Activated T-cell treated with anti-CD3 and anti-CD28 coated beads, Interleukin-2, amount 50 U/mL, for 1 hour (primary cell): ENCODE measurements around the gene PTOV1.
A peak's percentile ranks its signal among the peaks of the same experiment; 100 is the strongest.

Experiments used
- DNase-seq: peaks from one replicate; pipeline ENCODE4 v3.0.0-alpha.2; 2020

The PTOV1 gene

DNA sequence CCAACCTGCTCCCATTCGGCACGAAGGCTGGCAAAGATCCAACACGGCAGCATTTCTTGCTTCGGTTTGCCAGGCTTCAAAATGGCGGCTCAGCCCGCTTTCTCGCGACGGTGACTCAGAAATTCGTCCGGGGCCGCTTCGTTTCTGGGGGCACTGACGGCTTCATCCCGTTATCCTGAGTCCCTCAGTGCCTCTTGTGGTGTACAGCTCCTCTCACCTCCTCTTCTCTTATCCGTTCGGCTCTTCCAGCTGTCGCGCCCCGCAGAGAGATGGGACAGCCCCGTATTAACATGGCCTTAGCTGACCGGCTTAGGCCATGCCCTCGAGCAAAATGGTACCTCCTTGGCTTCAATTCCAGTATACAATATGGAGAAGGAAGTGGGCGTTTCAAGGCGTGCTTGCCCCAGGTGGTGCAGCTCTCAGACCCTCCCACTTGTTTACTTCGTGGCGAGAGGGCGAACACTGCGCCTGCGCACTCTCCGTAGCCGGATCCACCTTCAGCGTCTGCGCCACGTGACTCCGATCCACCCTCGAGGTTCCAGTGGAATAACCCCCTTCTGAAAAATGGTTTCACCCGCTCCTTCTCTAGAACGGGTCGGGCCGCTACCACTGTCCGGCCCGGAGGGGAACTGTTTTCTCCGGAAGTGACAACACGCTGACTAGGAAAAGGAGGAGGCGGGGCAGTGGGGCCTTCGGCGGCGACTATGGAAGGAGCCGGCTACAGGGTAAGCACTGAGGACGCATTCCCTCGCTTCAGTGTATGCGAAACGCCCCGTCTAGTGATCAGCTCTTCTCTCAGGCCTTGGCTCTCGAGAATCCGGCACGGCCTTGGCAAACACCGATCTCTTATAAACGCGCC, 26.3 kb downstream of the PTOV1 start, which contains the start of the genes AKT1S1 and TBC1D17:
AKT1S1 (minus strand) TSS at position 336 of the 859 bp plus-strand sequence. CDS start 4,060 bp downstream, outside the sequence.
TBC1D17 (plus strand) TSS at position 683 of the 859 bp plus-strand sequence; CDS start at position 705, 22 bp downstream.
- DNase-seq = peak; percentile 95

DNA sequence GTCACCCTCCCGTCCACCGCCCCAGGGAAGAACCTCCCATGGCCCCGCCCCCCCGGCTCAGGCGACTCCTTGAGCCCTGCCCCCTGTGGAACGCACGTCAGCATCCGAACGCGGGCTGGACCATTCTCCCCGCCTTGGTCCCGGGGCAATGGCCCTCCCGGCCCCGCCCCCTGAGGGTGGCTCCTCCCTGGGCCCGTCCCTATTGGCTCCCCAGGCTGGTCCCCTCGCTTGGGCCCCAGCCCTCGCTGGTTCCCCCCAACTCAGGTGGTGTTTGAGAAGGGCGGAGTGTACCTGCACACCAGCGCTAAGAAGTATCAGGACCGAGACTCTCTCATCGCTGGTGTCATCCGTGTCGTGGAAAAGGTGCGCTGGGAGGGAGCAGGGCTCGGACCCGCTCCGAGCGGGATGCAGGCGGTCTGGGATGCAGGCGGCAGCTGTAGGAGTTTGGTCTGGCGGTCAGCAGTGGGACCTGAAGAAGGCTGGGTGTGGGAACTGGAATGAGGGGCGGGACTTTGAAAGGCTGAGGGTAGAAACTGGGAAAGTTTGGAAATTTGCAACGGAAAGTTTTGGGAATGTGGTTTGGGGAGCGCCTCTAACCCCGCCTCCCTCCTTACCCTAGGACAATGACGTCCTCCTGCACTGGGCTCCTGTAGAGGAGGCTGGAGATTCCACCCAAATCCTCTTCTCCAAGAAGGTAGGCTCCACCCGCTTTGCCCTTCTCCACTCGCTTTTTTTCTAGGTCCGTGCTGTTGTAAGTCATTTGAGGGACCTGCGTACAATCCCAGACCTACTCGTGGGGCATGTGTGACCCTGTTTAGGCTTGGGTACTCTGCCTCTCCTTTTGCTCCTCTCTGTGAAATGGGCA, 27.2 kb downstream of the PTOV1 start:
- peak; percentile 97 for DNase-seq

DNA sequence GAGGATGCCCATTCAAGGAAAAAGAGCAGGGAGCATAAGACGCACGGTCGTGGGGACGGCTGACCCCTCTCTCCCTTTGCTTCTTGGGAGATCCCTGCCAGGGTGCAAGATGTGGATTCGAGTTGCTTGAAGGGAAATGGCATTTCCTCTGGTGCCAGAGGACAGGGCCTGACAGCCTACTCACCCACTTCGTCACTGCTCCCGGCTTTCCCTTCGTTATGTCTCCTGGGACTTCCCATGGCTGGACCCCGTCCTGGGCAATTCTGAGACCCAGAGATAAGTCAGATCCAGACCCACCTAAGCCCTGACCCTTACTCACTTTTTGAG, 27.7 kb downstream of the PTOV1 start:
- DNase-seq = no peak

DNA sequence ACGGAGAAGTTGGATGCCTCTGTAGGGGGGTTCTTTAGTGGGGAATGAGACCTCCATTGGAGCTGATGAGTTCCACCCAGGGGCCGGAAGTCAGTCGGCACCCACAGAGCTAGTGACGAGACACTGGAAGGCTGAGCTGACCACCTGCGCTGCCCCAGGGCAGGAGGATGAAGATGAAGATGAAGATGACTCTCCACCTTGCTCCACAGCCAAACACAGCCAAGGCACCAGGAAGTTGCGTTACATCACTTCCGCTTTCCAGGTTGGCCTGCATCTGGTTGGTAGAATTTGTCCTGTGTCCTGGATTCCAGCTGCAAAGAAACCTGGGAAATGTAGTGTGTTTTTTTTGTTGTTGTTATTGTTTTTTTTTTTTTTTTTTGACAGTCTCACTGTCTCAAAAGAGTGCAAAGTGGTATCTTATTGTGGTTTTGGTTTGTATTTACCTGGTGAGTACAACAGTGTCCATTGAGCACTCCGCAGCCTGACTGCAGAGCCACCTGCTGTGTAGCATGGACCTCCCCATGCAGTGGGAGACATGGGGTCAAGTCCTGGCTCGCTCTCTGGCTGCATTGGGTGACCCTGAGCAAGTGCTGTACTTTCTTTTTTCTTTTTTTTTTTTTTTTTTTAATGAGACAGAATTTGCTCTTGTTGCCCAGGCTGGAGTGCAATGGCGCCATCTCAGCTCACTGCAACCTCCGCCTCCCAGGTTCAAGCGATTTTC, 28.4 kb downstream of the PTOV1 start:
- DNase-seq = no peak

DNA sequence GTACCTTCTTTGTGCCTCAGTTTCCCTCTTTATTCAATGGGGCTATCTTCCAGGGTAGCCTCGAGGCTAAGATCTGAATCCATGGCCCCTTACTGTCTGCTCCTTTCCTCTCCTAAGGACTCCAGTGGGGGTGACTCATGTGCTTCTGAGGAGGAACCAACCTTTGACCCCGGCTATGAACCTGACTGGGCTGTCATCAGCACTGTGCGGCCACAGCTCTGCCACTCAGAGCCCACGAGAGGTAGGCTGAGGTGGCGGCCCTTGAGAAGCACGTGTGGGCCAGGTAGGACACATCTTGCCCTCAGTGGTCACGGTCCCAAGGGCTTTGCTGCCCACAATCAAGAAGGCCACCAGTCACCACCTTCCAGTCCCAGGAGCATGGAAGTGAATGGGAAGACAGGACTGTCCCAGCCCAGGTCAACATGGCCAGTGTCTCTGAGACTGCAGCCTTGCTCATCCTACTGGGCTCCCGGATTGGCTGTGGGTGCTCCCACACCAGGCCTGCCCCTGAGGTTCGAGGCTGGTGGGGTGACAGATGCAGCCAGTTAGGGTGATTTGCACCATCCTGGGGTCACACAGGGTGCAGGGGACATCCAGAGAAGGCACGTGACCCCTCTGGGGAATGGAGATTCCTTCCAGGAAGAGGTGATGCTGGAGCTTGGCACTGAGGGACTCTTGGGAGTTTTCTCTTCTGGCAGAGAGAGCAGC, 29.4 kb downstream of the PTOV1 start:
- DNase-seq = no peak

DNA sequence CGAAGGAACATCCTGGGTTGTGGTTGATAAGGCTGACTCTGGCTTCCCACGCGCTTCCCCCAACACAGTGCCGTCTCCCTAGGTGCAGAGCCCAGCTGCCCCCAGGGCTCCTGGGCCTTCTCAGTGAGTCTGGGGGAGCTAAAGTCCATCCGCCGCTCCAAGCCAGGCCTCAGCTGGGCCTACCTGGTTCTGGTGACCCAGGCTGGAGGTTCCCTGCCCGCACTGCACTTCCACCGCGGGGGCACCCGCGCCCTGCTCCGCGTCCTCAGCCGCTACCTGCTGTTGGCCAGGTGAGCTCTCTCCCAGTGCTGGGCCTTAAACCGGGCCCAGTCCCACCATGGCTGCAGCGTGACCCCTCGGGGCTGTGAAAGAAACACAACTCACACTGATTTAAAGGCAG, 30.2 kb downstream of the PTOV1 start:
- DNase-seq = no peak

DNA sequence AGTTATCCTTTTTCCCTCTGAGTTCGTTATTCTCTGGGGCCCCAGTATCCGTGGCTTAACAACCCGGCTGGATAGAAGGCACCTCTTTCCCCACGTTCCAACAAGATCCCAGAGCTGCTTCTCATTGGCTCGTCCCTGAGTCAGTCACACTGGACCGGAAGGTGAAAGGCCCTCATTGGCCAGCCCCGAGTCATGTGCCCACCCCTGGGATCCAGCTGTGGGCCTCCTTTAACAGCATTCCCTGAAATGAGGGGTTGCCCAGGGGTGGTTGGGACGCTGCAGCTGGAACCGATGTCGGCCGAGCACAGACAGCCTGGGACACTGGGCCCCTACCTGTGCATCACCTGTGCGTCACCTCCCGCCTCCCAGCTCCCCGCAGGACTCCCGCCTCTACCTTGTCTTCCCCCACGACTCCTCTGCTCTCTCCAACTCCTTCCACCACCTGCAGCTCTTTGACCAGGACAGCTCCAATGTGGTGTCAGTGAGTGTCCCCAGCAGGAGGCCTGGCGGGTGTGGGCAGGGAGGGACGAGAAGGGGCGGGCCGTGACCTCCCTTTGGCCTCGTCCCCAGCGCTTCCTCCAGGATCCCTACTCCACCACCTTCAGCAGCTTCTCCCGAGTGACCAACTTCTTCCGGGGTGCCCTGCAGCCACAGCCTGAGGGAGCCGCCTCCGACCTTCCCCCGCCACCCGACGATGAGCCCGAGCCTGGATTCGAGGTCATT, 30.9 kb downstream of the PTOV1 start:
- DNase-seq = no peak

DNA sequence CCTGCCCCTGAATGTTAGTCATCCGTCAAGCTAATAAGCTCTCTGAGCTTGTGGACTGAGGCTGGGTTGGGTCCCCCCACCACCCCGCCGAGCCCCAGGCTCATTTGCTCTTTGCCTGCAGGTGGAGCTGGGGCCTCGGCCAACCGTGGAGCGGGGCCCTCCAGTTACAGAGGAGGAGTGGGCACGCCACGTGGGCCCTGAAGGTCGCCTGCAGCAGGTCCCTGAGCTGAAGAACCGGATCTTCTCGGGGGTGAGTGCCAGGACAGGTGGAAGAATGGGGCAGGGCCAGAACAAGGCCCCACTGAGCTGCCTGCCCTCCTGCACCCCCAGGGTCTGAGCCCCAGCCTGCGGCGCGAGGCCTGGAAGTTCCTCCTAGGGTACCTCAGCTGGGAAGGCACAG, 31.7 kb downstream of the PTOV1 start:
- DNase-seq = no peak

DNA sequence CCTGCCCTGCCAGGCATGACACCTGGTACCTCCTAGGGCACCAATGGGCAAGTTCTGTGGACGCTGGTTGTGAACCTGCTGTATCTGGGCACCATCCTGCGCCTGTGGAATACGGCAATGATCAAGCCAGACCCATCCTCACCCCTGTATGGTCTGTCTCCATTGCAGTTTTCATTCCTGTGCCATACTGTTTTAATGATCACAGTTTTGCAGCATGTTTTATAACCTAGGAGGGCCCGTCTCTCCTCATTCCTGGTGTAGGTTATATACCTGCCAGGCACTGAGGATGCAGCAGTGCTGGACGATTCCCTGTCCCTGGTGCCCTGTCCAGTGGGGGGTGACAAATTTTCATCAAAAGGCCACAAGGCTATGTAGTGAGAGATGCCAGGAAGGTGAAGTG, 32.1 kb downstream of the PTOV1 start:
- no peak for DNase-seq

DNA sequence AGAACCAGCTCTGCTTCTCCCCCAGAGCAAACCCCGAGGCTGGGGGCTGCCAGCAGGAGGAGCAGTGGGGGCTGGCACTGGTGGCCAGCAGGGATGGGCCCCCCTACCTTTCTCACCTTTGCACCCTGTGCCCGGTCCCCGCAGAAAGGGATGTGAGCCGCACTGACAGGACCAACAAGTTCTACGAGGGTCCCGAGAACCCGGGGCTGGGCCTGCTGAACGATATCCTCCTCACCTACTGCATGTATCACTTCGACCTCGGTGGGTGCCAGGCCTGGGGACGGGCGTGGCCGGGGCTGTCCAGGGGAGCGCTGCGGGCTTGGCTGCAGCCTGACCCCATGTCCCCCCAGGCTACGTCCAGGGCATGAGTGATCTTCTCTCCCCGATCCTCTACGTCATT, 33.1 kb downstream of the PTOV1 start:
- no peak for DNase-seq

DNA sequence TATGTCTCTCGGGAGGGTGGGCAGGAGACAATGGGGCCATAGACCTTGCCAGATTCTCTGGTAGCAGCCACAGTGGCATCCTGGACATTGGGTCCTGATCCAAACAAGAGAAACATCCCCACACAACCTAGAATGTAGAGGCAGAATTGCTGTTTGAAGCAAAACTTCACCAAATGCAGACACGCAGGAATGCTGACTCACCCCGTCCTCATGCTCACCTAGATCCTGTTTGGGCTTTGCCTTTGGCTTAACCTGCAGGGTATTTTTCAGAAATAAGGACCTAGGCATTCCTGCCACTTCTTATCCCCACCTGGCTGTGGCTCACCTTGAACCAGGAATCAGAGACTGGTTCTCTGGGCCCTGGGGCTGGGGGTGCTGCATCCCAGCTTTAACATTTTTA, 33.8 kb downstream of the PTOV1 start:
- no peak for DNase-seq

DNA sequence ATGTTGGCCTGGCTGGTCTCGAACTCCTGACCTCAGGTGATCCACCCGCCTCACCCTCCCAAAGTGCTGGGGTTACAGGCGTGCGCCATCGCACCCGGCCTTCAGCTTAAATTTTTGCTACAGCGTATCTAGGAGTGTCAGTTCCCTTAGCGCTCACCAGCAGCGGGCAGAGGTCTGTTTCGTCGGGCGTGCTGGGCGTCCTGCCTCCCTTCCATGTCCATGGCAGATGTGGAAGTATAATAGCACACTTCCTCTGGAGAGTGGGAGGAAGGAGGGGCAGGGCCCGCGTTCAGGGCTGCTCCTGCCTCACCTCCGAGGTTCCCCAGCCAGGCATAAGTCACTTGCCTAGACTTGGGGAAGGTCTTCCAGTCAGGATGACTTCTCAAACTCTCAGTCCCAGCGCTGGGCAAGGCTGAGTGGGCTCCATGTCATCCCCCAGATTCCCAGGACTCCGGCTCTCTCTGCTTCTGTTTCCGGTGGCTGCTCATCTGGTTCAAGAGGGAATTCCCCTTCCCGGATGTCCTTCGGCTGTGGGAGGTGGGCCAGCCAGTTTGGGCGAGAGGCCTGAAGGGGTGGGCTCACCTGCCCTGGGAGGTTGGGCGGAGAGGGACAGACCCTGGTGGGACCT, 36.2 kb downstream of the PTOV1 start:
- DNase-seq = no peak

DNA sequence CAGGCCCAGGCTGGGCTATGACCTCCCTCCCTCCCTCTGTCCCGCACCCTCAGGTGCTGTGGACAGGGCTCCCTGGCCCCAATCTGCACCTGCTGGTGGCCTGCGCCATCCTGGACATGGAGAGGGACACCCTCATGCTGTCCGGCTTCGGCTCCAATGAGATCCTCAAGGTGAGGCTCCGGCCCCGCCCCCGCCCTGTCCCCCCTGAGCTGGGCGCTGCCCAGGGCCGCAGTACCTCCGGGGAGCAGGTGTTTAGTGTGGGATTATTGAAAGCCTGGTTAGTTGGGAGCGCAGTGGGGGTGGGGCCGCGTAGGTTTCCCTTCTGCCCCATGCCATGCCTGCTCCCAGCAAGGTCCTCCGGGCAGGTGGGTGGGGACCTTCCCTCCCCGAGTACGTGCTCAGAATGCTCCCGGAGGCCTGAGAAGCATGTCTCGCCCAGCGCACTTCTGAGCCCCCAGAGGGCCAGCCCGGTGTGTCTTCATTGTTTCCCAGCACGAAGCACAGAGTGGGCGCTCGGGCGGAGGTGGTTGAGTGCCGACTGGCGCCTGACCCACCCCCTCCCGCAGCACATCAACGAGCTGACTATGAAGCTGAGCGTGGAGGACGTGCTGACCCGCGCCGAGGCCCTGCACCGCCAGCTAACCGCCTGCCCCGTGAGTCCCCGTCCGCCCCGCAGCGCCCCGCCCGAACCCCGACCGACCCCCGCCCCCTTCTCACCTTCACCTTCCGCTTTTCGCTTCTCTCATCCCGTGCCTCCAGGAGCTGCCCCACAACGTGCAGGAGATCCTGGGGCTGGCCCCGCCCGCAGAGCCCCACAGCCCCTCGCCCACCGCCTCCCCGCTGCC, 36.9 kb downstream of the PTOV1 start:
- DNase-seq = no peak

DNA sequence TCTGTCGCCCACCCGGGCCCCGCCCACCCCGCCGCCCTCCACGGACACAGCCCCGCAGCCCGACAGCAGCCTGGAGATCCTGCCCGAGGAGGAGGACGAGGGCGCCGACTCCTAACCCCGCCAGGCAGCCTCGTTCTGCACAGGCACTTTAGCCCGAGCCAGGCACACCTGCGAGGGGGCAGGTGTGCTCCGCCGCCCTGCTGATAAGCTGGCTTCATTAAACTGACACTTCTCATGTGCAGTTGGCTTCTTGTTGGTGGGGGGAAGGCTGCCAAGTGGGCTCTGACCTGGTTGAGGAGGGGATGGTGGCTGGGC, 37.5 kb downstream of the PTOV1 start:
- no peak for DNase-seq

DNA sequence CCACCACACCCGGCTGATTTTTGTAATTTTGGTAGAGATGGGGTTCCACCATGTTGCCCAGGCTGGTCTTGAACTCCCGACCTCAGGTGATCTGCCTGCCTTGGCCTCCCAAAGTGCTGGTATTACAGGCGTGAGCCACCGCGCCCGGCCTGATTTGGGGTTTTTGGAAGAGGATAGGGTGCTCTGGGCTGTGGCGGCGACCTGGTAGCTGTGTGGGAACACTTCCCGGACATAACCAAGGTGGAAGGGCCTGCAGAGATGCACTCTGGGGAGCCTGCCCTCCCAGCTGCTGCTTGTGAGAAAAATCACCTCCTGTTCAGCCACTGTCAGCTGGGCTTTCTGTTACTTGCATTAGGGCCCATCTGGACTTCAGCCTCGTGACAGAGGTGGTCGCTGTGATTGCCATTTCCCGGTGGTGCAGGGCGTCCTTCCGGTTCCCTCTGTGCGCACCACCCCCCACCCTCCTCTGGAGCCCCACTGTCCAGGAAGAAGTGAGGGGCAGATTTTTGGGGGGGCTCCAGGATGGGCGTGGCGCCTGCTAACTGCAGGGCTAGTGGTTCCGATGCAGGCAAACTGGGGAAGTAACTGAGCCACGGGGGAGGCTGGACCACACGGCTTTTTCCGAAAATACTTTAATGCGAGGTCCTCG, 38.2 kb downstream of the PTOV1 start:
- DNase-seq = no peak

DNA sequence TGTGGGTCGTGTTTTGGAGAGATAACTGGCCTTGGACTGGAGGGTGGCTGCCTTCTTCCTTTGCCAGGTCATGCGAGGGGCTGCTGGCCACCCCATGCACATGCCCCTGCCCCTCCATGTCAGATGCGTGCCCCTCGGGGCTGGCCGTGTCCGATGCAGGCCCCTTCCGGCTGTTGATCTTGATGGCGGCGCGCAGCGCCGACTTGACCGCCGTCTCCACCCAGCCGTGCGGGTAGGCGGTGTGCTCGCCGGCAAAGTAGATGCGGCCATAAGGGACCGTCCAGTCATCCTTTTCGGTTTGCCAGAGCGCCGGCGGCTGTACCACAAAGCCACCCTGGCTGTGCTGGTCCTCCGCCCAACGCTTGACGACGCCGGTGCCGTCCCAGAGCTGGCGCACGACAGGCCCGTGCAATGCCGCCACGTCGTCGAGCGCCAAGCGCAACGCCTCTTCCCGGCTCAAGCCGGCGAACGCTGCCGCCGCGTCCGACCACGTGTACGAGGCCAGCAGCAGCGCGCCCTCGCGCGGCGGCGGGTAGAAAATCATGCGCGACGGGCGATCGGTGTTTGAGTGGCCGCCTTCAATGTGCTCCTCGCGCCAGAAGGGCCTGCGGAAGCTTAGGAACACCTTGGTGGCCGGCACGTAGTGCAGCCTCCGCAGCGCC, 38.9 kb downstream of the PTOV1 start:
- DNase-seq = peak; percentile 81

DNA sequence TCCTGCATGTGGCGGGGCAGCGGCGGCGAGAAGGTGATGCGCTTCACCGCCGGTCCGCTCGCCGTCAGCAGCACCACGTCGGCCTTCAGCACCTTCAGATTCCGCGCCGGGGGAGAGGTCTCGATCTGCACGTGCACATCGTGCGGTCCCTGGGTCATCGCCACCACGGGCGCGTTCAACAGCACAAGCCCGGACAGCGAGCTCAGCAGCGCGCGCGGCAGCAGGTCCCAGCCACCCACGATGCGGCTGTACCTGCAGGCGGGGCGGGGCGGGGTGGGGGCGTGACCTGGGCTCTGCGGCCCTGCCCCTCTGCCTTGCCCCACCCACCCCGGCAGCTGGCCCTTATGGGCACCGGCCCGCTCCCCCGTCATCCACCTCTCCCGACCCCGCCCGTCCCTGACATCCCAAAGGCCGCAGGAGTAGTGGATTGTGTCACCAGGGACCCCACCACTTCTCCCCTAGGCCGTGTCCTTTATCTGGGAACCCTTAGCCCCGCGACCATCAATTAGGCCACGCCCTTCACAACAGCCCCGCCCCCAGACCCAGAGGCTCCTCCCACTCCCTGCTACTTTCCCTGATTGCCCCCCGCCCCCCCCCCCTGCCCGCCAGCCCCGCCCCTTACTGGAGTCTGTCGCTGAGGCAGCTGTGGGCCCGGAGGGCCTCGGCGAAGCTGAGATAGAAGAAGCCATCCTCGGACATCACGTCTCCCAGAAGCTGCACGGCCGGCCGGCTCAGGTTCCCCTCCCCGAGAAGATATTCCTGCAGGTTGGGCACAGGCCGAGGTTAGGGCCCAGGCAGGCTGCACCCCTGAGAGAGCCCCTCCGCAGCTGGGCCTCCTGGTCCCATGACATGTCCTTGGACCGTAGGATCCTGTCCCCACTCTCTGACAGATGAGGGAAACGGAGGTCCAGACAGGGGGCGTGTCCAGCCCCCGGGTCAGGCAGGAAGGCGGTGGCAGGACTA, 39.7 kb downstream of the PTOV1 start:
- peak; percentile 78 for DNase-seq

DNA sequence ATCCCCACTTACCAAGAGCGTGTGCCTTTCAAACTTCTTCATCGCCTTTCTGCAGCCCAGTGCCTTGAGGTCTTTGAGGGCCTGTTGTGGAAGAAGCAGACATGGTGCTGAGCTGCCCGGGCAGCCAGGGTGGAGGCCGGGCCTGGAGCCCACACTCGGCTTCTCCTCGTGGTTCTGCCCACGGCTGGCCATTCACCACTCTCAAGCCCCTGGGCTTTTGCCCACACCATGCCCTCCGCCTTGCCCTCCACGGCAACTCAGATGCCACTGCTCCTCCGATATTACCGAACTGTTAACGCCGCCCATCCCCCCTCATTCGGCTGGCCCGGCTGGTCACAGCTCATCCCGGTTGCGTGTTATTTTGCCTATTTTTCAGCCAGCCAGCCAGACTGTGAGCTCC, 40.4 kb downstream of the PTOV1 start:
- no peak for DNase-seq
